HEK293T (cell line): Measurements from ENCODE around the gene BEAN1.

ENCODE experiments used
- BHLHE40 ChIP-seq: fragments of 450-650 bp; IDR thresholded peaks from 2 replicates; pipeline ENCODE4 v1.6.1; 2016; ENCODE audit warnings: mild to moderate bottlenecking, moderate library complexity, borderline replicate concordance
- FOXA1 ChIP-seq: fragments of 450-650 bp; IDR thresholded peaks from 2 replicates; pipeline ENCODE4 v1.6.1; 2016; ENCODE audit warnings: mild to moderate bottlenecking
- FOXK2 ChIP-seq: fragments of 450-650 bp; IDR thresholded peaks from 2 replicates; pipeline ENCODE4 v1.6.1; 2016; ENCODE audit warnings: mild to moderate bottlenecking
- FOXM1 ChIP-seq: fragments of 450-650 bp; IDR thresholded peaks from 2 replicates; pipeline ENCODE4 v1.6.1; 2017; ENCODE audit warnings: mild to moderate bottlenecking, borderline replicate concordance
- HDGF ChIP-seq: fragments of 450-650 bp; IDR thresholded peaks from 2 replicates; pipeline ENCODE4 v1.6.1; 2017; ENCODE audit warnings: antibody characterized with exemption, borderline replicate concordance
- L3MBTL2 ChIP-seq: fragments of 450-650 bp; conservative IDR thresholded peaks from 2 replicates; pipeline ENCODE4 v1.6.1; 2016; ENCODE audit warnings: mild to moderate bottlenecking
- LEF1 ChIP-seq: fragments of 450-650 bp; IDR thresholded peaks from 2 replicates; pipeline ENCODE4 v1.6.1; 2017; ENCODE audit warnings: mild to moderate bottlenecking, borderline replicate concordance
- NFRKB ChIP-seq: fragments of 450-650 bp; IDR thresholded peaks from 2 replicates; pipeline ENCODE4 v1.6.1; 2016; ENCODE audit warnings: mild to moderate bottlenecking, moderate library complexity
- PKNOX1 ChIP-seq: fragments of 450-650 bp; IDR thresholded peaks from 2 replicates; pipeline ENCODE4 v1.6.1; 2016
- SP1 ChIP-seq: fragments of 450-650 bp; IDR thresholded peaks from 2 replicates; pipeline ENCODE4 v1.6.1; 2017
- SUZ12 ChIP-seq: fragments of 450-650 bp; IDR thresholded peaks from 2 replicates; pipeline ENCODE4 v1.6.1; 2016; ENCODE audit warnings: mild to moderate bottlenecking

GRCh38 chr16:66525396-66526180 is 98.5 kb downstream of the BEAN1 start:
- no peak for TF ChIP-seq NFRKB
- TF ChIP-seq SUZ12, result no peak
- no peak for TF ChIP-seq L3MBTL2
- no peak for TF ChIP-seq BHLHE40
- TF ChIP-seq FOXK2, result no peak
- no peak for TF ChIP-seq SP1
- TF ChIP-seq HDGF, result no peak
- TF ChIP-seq FOXA1, result no peak
- no peak for TF ChIP-seq LEF1
- TF ChIP-seq PKNOX1, result no peak
- TF ChIP-seq FOXM1, result no peak
